ENCODE results near the gene HCN4. TPM values are rescaled to one million over a fixed set of nuclear protein-coding genes. Genes with fewer than 3 reads are reported as not detected.

The HCN4 gene
- total and polyA plus RNA-seq, 10 donors = not detected

DNA sequence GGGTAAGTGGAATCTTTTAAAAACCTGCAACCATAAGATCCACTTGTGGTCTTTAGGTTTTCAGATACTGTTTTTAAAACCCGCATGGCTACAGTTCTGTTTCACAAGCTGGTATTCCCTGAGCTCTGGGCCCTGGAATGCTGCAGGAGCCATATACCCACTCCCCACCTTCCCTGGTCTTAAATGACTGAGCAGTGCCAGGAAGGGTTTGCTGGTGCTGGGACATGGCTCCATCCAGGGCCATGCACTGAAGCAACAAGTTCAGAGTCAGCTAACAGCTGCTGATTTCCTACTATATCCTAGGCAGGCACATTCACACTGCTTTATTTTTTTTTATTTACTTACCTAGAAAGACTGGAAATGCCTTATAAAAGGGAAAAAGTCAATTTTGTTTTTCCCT lies 77.3 kb downstream of the HCN4 start:
- Histone ChIP-seq H3K4me3 (no peak overlapping the region), H3K27me3 (replicated peaks in 1 of 7) (no peaks in the 10 kb centered on the region), H3K27ac (no peak overlapping the region), H3K9me3 (no peaks in the 10 kb centered on the region), H3K4me1 (peaks cover 0 to 26% (median 9%) of the 10 kb centered on the region in 6 donors), H3K36me3 (peaks cover 0 to 47% (median 4%) of the 10 kb centered on the region in 6 donors)
- DNase-seq = no peak
- TF ChIP-seq POLR2AphosphoS5 (IDR thresholded peaks at IDR 0.05) (no peak), POLR2A (IDR thresholded peaks at IDR 0.05) (no peak)
- TF ChIP-seq, protein P1, sequence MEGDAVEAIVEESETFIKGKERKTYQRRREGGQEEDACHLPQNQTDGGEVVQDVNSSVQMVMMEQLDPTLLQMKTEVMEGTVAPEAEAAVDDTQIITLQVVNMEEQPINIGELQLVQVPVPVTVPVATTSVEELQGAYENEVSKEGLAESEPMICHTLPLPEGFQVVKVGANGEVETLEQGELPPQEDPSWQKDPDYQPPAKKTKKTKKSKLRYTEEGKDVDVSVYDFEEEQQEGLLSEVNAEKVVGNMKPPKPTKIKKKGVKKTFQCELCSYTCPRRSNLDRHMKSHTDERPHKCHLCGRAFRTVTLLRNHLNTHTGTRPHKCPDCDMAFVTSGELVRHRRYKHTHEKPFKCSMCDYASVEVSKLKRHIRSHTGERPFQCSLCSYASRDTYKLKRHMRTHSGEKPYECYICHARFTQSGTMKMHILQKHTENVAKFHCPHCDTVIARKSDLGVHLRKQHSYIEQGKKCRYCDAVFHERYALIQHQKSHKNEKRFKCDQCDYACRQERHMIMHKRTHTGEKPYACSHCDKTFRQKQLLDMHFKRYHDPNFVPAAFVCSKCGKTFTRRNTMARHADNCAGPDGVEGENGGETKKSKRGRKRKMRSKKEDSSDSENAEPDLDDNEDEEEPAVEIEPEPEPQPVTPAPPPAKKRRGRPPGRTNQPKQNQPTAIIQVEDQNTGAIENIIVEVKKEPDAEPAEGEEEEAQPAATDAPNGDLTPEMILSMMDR (IDR thresholded peaks at IDR 0.05 in 8 of 11, conservative IDR thresholded peaks at IDR 0.05 in 3 of 11) = no peak
- WGBS, 5 donors = 89 to 97% (median 96%) methylated on average over 1 of the region's 1 CpG
- intact Hi-C loops (cut with DNase I; ENCODE audit: low total_unique reads) = no loop called here

DNA sequence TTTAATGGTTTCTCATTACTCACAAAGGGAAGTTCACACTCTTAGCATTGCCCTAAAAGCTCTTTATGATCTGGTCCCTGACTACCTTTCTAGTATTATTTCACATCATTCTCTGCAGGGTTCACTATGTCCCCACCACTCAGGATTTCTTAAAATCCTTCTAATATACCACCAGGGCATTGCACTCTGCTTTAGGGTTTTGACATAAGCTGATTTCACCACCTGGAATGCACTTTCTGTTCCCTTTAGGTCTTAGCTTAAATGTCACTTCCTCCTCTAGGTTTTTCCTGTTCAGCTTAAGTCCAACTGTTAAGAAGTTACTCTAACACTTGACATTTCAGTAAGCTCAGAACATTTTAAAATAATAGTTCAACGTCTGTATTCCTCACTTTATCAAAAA lies 81.7 kb downstream of the HCN4 start:
- H3K36me3 ChIP-seq = peaks cover 0 to 42% (median 4%) of the 10 kb centered on the region in 6 donors
- intact Hi-C loops (cut with DNase I; ENCODE audit: low total_unique reads) = no loop called here
- no peaks in the 10 kb centered on the region for H3K9me3 ChIP-seq
- no peak overlapping the region for H3K4me3 ChIP-seq
- peaks cover 0 to 39% (median 15%) of the 10 kb centered on the region in 6 donors for H3K4me1 ChIP-seq
- DNase-seq = no peak
- WGBS, 5 donors = 14 to 27% (median 19%) methylated on average over 1 of the region's 1 CpG
- no peaks in the 10 kb centered on the region for H3K27me3 ChIP-seq (replicated peaks in 1 of 7)
- TF ChIP-seq POLR2AphosphoS5 (IDR thresholded peaks at IDR 0.05) (no peak), POLR2A (IDR thresholded peaks at IDR 0.05) (no peak)
- TF ChIP-seq, protein P1 (IDR thresholded peaks at IDR 0.05 in 8 of 11, conservative IDR thresholded peaks at IDR 0.05 in 3 of 11) = no peak
- peak overlapping the region in 7 of 8 donors; percentile 21 to 83 (median 67) for H3K27ac ChIP-seq

- H3K36me3 ChIP-seq = peaks cover 0 to 42% (median 4%) of the 10 kb centered on the region in 6 donors
Measured at GRCh38 chr15:73286311-73286710, 82.4 kb downstream of the HCN4 start.

DNA sequence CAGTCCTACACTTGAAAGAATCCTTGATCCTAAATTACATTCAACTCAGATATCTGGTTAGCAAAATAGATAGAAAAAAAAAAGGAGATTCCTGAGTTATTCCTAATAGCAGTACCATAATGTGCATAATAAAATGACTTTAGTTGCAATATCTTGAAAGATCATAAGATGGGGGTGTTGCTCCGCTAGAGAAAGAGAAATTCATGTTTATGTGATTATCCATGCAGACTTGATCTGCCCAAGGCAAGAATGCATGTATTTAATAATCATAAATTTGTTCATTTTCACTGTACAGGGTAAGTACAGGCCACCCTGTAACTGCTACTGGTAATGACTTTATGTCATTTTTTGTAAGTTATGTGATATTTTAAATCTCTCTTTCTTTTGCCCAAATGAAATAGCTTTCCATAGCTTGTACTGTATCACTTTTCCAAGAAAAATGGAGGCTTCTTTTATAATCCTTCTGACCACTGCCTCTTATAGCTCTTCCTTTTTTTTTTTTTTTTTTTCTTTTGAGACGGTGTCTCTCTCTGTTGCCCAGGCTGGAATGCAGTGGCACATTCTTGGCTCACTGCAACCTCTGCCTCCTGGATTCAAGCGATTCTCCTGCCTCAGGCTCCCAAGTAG lies 84.6 kb downstream of the HCN4 start:
- Histone ChIP-seq H3K4me1 (peaks cover 0 to 38% (median 15%) of the 10 kb centered on the region in 6 donors), H3K9me3 (no peaks in the 10 kb centered on the region), H3K27me3 (replicated peaks in 1 of 7) (no peaks in the 10 kb centered on the region), H3K36me3 (peaks cover 0 to 27% (median 4%) of the 10 kb centered on the region in 6 donors), H3K4me3 (no peak overlapping the region), H3K27ac (no peak overlapping the region)
- intact Hi-C loops (cut with DNase I; ENCODE audit: low total_unique reads) = no loop called here
- WGBS, 5 donors = 71 to 81% (median 74%) methylated on average over 3 of the region's 3 CpGs
- DNase-seq = no peak
- TF ChIP-seq POLR2AphosphoS5 (IDR thresholded peaks at IDR 0.05) = no peak
- TF ChIP-seq, protein P1 (IDR thresholded peaks at IDR 0.05 in 8 of 11, conservative IDR thresholded peaks at IDR 0.05 in 3 of 11) = peak in 4 of 11 experiments; percentile 15 to 33 (median 23)

More at GRCh38 chr15:73286311-73286710, 82.4 kb downstream of the HCN4 start:
- intact Hi-C loops (cut with DNase I; ENCODE audit: low total_unique reads) = no loop called here
- H3K27ac ChIP-seq = peak overlapping the region in 6 of 8 donors; percentile 21 to 83 (median 72)
- DNase-seq = no peak
- H3K27me3 ChIP-seq (replicated peaks in 1 of 7) = no peaks in the 10 kb centered on the region
- no peaks in the 10 kb centered on the region for H3K9me3 ChIP-seq
- 84 to 95% (median 88%) methylated on average over 2 of the region's 2 CpGs for WGBS, 5 donors
- TF ChIP-seq, protein P1 (IDR thresholded peaks at IDR 0.05 in 8 of 11, conservative IDR thresholded peaks at IDR 0.05 in 3 of 11) = no peak
- TF ChIP-seq POLR2AphosphoS5 (IDR thresholded peaks at IDR 0.05) (no peak), POLR2A (IDR thresholded peaks at IDR 0.05) (no peak)
- peak overlapping the region in 1 of 8 donors; percentile 7 for H3K4me3 ChIP-seq
- H3K4me1 ChIP-seq = peaks cover 0 to 39% (median 15%) of the 10 kb centered on the region in 6 donors

All from spleen (tissue), 11 donors.